ENCODE data around the gene CLEC4E.
"Not testable (repeated sequence)": the region's sequence is repeated elsewhere in the genome, so short reads cannot be mapped to it uniquely, and the experiment has no call there.

Gene CLEC4E

GRCh38 chr12:8532045-8532444 is 8.7 kb downstream of the CLEC4E start:
- no peak for DNase-seq

- no peak for DNase-seq
Measured at GRCh38 chr12:8527250-8528130, 13.2 kb downstream of the CLEC4E start.

GRCh38 chr12:8519171-8519570 is 21.5 kb downstream of the CLEC4E start:
- no peak for DNase-seq

- no peak for DNase-seq
Measured at GRCh38 chr12:8517971-8518370, 22.7 kb downstream of the CLEC4E start.

- DNase-seq, result no peak
Measured at GRCh38 chr12:8513256-8513655, 27.4 kb downstream of the CLEC4E start, which contains the start of gene CLEC4D. Gene CLEC4D (plus strand): TSS chr12:8513503. CDS start chr12:8513733, 230 bp downstream.

GRCh38 chr12:8508910-8509841 is 31.5 kb downstream of the CLEC4E start:
- no peak for DNase-seq

- DNase-seq, result no peak
Measured at GRCh38 chr12:8508223-8508622, 32.5 kb downstream of the CLEC4E start.

GRCh38 chr12:8507596-8507995 is 33.1 kb downstream of the CLEC4E start:
- DNase-seq, result no peak

- no peak for DNase-seq
Measured at GRCh38 chr12:8504351-8504750, 36.4 kb downstream of the CLEC4E start.

- DNase-seq, result no peak
Measured at GRCh38 chr12:8501720-8502119, 39.0 kb downstream of the CLEC4E start.

- DNase-seq, result no peak
Measured at GRCh38 chr12:8499616-8500015, 41.1 kb downstream of the CLEC4E start.

GRCh38 chr12:8496074-8496473 is 44.6 kb downstream of the CLEC4E start:
- DNase-seq, result not testable (repeated sequence)

- not testable (repeated sequence) for DNase-seq
Measured at GRCh38 chr12:8495671-8496070, 45.0 kb downstream of the CLEC4E start.

- DNase-seq, result peak; percentile 7
Measured at GRCh38 chr12:8493084-8493483, 47.6 kb downstream of the CLEC4E start.

- DNase-seq, result no peak
Measured at GRCh38 chr12:8491646-8492530, 48.8 kb downstream of the CLEC4E start.

Data from activated T-cell treated with anti-CD3 and anti-CD28 coated beads for 4 hours (primary cell).